GM21360 (cell line): ENCODE measurements around the gene GGCX.
"Not testable (repeated sequence)": the region's sequence is repeated elsewhere in the genome, so short reads cannot be mapped to it uniquely, and the experiment has no call there.

Experiments used
- ATAC-seq: cut with Tn5 transposase; IDR thresholded peaks from one replicate; pipeline ENCODE4 v1.9.1; 2021; ENCODE audit warnings: mild to moderate bottlenecking, moderate library complexity; ENCODE audit not compliant: unreplicated experiment

GGCX gene

DNA sequence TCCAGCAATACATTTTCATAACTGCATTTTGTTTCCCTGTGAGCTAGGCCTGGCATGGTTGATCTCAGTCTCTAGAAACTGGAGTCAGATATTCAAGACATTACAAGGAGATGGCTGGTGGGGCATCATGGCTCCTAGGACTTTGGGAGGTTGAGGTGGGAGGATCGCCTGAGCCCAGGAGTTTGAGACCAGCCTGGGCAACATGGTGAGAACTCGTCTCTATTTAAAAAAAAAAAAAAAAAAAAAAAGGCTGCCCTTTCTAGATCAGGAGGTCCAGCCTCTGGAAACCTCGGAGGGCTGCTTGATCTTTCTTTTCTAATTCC, 15.7 kb upstream of the GGCX start:
- ATAC-seq = no peak

DNA sequence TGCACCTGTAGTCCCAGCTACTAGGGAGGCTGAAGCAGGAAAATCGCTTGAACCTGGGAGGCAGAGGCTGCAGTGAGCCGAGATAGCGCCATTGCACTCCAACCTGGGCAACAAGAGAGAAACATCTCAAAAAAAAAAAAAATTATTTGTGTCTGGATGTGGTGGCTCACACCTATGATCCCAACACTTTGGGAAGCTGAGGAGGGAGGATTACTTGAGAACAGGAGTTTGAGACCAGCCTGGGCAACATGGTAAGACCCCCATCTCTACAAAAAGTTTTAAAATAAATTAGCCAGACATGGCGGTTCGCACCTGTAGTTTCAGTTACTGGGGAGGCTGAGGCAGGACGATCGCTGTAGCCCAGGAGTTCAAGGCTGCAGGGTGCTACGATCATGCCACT, 14.4 kb upstream of the GGCX start:
- ATAC-seq = no peak

DNA sequence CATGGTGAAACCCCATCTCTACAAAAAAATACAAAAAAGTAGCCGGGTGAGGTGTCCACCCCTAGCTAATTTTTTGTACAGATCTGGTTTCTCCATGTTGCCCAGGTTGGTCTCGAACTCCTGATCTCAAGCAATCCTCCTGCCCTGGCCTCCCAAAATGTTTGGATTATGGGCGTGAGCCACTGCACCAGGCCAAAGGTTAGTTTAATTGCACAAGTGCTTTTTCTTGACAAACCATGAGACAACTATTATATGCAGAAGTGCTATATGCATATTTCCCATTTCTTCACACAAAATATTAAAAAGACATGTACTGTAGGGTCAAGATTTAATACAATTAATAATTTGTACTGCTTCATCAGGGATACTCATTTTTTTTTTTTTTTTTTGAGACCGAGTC, 5.0 kb upstream of the GGCX start:
- ATAC-seq = no peak

DNA sequence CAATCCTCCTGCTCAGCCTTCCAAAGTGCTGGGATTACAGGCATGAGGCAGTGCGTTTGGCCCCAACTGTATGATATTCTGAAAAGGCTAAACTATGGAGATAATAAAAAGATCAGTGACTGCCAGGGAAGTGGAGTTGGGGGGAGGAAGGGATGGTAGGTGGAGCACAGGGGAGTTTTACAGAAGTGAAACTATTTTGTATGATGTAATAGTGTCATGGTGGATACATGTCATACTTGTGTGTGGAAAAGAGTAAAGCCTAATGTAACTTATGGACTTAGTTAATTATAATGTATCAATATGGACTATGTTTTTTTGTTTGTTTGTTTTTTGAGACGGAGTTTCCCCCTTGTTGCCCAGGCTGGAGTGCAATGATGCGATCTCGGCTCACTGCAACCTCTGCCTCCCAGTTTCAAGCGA, 2.9 kb upstream of the GGCX start:
- no peak for ATAC-seq

DNA sequence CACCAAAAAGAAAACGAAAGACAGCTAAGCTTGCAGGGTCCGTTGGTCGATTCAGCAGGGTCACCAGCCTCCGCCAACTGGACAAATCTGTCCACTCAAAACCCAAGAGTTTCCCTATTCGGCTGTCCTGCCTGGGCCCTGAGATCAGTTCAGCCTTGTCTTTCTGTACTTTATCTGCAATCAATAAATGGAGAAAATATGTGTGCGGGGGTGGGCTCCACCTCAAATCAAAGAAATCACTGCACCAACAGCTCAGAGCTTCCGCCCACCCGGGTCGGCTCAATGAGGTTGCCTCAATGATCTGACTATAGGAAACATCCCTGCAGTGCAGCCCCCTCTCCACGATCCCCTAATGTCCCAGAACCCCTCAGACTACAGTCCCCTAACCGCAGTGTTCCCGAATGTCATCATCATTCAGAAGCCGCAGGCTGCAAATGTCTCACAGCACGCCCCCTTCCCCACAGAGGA, 447 bp downstream of the GGCX start:
- ATAC-seq = peak; percentile 21

DNA sequence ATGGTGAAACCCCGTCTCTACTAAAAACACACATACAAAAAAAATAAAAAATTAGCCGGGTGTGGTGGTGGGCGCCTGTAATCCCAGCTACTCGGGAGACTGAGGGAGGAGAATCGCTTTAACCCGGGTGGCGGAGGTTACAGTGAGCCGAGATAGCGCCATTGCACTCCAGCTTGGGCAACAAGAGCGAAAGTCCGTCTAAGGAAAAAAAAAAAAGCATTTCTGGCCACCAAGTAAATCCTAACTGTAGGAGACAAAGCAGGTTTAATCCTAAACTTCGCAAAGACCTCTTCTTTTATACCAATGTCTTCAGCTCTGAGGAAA, 928 bp downstream of the GGCX start:
- ATAC-seq = not testable (repeated sequence)

DNA sequence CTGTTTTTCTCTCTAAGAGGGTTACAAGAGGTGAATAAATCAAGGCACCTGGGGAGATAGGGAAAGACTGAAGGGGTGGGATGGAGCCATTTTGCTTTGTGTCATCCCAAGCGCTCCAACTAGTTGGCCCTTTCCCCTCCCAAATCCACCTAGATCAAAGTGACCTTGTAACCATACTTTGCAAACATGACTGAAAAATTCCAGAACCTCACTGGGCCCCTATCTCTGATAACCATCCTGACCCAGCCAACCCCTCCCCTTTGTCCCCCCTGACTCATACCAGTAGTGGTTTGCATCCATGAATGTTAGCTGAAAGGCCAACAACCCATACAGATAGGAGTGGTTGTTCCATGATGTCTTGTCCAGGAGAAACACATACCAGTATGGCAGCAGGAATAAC, 3.1 kb downstream of the GGCX start:
- no peak for ATAC-seq

DNA sequence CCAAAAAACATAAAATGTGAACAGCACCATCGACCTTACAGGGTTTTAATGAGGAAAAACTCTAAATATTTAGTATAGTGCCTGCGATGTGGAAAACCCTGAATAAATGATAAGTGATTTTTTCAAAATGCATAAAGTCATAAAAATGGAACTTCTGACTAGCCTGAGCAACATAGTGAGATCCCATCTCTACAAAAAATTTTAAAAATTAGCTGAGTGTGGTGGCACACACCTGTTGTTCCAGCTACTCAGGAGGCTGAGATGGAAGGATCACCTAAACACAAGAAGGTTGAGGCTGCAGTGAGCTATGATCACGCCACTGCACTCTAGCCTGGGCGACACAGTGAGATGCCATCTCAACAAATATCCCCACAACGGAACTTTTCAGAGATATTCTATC, 4.2 kb downstream of the GGCX start:
- ATAC-seq = no peak

DNA sequence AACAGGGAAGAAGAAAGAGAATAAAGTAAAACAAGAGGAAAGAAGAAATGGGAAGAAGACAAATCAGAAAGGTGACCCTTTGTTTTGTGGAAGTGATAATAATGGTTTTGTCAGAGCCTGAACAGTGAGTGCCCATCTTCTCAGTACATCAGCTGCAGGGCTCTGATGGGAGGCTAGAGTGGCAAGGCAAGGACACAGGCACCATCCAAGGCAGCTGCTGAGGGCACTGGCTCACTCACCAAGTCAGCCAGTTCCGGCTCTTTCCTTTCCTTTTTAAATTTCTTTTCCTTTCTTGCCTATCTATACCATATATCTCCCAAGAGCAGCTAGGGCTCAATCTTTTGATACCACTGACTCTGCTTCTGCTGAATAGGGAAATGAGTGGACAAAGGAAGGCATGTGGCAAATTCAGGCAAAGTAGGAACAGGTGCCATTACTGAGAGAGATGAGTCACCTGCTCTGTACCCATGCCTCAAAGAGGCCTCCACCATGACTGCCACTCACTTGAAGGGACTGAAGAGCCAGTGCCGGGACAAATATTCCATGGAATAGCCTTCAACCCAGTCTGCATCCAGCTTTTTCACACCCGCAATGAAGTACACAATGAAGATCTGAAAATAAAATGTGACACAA, 6.2 kb downstream of the GGCX start:
- ATAC-seq = no peak

DNA sequence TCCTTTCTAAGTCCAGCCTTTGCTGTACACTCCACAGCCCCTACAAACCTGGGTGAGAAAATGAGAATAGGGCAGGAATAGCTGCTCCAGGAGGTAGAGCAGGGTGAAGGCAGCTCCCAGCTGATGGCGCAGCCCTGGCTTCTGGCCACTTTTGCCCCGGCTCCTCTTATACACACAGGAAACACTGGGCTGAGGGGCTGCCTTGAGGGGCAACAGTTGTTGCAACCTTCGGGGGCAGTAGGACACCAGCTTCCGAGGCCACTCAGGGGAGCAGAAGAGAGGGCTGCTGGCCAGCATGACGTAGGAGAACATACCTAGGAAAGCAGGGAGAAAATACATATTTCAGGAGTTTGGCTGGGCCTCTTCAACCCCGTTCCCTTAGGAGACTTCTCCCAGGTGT, 8.1 kb downstream of the GGCX start:
- no peak for ATAC-seq

DNA sequence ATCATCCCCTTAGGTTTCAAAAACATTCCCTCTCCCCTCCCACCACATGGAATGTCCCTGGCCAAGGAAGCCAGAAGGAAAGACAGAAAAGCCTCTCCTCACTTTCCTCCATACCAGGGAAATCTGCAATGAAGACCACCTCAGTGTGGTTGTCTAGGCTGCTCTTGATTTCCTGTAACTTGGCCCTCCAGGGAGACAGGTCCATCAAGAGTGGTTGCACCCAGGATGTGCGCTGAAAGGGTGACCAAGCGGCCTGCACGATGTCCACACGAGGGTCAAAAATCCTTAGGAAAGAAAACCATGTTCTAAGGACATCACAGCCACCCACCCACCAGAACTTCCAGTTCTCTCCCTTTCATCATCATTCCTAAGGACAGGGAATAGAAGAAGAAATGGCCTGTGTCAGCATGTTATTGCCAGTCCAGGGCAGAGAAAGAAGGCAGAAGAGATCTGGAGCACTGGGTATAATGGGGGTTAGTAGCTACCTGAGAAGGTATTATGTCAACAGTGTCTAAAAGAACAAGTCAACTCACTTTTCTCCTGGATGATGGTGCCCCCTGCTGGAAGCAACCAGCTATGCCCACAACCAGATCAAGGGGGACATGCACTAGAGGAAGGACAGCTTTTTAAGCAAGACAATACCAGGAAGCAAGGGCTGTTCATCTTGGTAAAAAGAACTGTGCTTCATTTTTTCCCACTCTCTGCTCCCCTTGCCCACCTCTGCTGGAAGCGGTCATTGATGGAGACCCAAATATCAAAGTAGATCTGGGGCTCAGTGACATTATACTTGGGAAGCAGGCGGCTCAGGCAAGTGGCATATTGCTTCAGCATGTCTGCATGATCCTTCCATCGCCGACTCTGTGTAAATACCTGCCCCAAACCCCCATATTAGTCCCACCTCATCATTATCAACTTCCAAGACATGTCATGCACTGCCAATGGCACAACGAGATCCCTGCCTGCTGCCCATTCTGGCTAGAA, 9.3 kb downstream of the GGCX start:
- ATAC-seq = peak; percentile 65

DNA sequence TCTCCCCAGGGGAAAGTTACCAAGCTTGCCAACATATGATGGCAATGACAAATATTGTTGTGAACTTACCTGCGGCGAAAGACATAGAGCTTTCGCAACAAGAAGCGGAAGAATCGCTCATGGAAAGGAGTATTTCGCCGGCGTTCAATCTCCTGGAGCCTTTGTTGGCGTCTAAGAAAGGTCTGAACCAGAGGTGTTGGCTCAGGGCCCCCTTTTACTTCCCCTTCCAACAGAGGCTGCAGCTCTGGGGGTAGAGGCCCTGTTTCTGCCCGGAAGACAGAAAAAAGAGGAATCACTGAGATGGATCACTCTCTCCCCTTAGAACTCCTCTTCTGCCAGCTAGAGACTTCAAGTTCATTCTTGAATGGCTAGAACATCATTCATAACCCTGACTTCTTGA, 10.8 kb downstream of the GGCX start:
- no peak for ATAC-seq

DNA sequence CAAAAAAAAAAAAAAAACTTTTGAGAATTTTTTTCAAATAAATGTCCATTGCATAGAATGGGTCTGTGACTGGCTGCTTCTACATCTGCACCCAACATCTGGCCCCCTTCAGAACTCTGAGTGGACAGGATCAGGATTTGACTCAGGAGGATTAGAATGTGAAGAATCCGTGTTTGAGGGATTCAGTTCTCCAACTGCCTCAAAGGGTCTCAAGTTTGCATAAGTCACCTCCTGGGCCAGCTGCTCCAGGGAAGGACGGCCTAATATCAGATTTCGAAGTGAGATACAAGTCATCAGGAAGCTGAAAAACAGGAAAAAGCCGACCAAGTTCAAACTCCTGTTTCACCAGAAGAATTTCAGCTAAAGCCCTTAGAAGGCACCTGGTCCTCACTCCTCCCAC, 11.5 kb downstream of the GGCX start:
- no peak for ATAC-seq

DNA sequence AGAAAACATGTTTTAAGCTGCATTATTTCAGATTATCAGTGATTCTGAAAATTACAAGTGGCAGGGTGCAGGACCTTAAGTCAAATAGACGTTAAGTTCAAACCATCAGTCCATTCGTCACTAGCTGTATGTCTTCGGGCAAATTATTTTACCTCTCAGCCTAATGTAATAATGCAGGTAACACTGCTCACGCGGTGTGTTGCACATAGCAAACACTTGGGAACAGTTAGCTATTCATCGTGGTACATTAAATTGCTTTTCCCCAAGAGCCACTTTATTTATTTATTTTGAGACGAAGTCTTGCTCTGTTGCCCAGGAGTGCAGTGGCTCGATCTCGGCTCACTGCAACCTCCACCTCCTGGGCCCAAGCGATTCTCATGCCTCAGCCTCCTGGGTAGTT, 12.2 kb downstream of the GGCX start:
- no peak for ATAC-seq

DNA sequence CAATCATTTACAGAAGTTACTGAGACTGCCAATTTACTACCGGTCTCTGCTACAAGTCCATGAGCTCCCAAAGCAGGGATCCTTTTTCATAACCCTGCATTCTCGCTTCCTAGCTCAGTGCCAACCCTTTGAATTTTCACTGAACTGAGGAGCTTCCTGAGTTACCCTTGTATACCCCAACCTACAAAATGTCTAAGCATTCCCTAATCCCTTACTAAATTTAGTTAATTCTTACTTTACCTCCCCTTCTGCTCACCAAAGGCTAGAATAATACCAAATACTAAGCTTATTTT, 12.7 kb downstream of the GGCX start:
- no peak for ATAC-seq

DNA sequence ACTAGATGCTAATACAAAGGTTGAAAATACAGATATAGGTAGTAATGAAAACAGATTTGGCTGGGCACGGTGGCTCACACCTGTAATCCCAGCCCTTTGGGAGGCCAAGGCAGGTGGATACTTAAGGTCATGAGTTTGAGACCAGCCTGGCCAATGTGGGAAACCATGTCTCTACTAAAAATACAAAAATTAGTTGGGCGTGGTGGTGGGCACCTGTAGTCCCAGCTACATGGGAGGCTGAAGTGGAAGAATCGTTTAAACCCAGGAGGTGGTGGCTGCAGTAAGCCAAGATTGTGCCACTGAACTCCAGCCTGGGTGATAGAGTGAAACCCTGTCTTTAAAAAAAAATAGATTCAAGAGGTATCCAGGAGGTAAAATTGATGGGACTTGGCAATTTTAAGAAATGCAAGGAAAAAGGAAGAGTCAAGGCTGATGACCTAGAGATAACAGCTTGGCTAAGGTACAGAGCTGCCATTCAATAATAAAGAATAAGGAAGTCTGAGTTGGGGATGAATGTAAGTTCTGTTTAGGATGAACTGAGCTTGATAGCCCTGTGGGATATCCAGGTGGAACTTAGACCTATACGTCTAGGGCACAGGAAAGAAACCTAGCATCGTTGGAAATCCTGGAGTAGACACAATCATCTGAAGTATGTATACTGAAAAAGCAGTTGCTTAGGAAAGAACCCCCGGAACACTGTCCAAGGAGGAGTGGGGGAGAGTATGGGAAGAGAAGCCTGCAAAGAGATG, 13.3 kb downstream of the GGCX start:
- ATAC-seq = no peak

DNA sequence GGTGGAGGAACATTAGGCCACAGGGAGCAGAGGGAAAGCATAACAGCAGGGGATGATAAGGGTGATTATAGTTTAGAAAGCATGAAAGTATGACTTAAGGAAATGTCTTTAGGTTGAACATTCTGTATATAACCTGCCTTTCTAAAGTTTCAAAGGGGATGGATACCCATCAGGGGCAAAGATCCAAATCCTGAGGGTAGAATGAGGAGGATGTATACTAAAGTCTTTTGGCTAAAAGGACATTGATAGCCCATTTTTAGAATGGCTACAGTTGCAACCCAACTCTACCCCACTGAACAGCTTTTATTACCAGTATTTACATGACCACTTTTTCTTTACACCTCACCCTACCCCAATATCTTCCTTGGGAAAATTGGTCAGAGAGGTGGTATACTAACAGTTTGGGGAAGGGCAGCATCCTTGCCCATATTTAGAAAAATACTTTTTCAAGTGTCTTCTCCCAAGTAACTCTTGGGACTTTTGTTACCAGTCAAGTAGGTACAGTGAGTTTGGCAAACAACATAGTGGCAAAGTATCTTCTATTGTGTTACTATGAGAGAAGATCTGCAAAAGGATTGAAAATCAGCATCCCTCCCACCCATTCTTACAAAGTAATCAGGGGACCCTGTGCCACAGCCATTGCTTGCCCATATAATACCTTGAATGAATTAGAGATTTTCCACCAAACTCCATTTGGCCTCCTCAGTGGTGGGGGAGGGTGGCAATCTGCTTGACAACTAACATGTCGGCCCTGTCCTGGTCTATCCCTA, 14.0 kb downstream of the GGCX start:
- no peak for ATAC-seq

DNA sequence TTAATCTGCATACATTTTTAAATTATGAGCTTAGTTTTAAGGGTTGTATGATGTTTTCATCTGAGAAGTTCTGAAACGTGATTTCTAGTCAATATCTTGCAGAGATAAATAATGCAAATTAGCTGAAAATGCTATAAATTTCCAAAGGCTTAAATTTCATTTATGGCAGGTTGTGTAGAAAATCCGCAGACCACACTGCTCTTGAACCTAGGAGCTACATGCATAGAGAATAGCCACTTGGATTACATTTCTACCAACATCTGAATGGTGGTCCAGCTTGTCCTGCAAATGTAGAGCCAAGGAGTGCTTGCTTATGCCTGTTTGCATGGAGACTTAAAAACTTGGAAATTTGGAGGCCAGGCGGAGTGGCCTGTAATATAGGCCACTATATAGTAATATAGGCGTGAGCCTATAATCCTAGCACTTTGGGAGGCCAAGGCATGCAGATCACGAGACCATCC, 15.5 kb downstream of the GGCX start:
- no peak for ATAC-seq

DNA sequence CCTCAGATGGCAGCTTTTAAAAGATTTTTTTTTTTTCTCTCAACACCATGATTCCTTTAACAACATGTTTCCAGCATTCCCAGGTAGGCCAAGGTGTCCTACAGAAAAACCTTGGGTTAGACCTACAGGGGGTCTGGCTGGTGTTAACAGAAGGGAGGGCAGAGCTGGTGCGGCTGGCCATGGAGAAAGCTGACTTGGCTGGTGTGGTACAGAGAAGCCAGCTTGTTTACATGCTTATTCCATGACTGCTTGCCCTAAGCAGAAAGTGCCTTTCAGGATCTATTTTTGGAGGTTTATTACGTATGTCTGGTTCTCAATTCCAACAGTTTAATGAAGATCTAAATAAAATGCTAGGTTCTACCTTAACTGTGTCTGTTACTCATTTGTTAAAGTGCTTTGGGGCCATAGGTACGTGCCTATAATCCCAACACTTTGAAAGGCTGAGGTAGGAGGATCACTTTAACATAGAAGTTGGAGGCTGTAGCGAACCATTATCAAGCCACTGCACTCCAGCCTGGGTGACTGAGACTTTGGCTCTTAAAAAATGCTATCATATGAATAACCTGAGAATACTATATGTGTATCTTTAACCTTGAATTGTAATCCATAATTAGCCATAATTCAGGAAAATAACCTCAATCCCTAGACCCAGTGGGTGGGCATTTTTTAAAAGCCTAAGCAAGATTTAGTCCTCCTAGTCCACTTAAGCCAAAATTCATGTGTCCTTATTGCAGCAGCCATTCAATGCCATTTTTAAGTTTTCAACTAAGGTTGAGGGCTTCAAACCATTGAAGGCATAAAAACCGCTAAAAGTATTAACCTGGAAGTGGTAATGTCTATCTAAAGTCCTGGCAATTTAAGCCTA, 16.1 kb downstream of the GGCX start:
- not testable (repeated sequence) for ATAC-seq

DNA sequence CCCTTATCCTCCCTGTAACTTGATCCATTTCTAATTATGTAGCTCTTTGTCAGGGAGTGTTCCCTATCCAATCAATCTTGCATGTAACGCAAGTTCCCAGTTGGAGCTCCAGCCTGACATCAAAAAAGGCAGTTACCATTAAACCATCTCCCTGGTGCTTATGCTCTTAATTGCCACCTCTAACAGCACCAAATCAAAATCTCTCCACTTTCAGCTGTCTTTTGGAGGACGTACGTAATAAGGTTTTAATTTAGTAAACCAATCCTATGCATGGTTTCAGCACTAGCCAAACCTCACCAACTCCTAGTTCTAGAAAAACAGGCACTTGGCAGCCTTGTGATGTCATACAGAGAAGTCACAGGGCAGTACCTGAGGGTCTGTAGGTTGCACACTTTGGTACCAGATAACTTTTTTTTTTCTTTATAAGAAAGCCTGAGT, 17.0 kb downstream of the GGCX start:
- not testable (repeated sequence) for ATAC-seq
